Hematopoietic multipotent progenitor cell treated with erythropoietin and hydrocortisone succinate and interleukin-3 and kit ligand, for 4 days (in vitro differentiated cells): ENCODE measurements around the gene HSD11B2.

Experiments
- DNase-seq: peaks from one replicate; pipeline ENCODE4 v3.0.0-alpha.2; 2015

The HSD11B2 gene

DNA sequence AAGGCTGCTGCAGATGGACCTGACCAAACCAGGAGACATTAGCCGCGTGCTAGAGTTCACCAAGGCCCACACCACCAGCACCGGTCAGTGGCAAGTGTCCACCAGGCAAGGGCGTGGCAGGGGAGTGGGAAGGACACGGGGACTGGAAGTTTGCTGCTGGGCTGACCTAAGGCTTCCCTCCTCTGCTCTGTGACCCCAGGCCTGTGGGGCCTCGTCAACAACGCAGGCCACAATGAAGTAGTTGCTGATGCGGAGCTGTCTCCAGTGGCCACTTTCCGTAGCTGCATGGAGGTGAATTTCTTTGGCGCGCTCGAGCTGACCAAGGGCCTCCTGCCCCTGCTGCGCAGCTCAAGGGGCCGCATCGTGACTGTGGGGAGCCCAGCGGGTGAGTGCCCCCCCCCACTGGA is 4.8 kb downstream of the HSD11B2 start:
- DNase-seq = no peak

DNA sequence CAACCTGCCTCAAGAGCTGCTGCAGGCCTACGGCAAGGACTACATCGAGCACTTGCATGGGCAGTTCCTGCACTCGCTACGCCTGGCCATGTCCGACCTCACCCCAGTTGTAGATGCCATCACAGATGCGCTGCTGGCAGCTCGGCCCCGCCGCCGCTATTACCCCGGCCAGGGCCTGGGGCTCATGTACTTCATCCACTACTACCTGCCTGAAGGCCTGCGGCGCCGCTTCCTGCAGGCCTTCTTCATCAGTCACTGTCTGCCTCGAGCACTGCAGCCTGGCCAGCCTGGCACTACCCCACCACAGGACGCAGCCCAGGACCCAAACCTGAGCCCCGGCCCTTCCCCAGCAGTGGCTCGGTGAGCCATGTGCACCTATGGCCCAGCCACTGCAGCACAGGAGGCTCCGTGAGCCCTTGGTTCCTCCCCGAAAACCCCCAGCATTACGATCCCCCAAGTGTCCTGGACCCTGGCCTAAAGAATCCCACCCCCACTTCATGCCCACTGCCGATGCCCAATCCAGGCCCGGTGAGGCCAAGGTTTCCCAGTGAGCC is 5.8 kb downstream of the HSD11B2 start:
- no peak for DNase-seq

DNA sequence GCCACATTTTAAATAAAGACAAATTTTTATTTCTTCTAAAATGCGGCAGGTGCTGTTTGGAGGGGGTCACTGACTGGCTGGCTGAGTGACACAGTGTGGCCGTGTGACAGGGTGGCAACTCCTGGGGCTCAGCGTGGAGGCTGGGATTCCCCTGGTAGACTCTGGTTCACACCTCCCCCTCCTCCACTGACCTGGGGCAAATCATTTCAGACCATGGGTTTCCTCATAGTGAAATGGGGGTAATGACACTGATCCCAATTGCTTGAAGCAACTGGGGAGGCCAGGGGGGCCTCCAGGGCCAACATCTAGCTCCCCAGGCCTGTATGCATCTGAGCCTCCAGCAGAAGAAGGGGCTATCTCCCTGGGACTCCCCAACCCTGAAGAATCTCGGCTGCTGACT is 6.6 kb downstream of the HSD11B2 start:
- no peak for DNase-seq

DNA sequence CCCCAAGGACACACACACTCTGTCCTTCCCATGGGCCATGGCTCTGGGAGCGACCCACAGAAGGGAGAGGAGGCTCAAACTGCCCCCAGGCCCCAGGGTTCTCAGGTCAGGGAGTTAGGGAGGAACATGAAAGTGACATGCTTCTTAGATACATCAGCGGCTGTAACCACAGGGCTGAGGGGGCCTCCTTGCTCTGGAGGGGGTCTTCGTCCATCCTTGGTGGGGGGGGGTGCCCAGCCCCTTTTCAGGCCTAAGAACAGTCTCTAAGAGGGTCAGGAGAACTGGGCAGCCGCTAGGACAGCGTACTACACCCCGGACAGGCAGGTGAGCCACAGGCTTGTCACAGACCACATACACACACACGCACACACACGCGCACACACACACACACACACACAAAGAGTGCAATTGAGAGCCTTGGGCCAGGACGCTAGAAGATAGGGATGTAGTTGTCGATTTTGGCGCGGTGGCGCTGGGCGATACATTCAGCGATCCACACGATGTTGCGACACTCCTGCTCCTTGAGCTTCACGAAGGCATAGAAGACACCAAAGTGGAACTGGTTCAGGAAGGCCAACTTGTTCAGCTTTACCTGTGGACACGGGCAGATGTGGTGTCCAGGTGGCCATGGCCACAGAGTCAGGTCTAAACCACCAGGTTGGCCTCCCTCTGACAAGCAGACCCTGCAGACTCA is 7.3 kb downstream of the HSD11B2 start:
- DNase-seq = no peak

DNA sequence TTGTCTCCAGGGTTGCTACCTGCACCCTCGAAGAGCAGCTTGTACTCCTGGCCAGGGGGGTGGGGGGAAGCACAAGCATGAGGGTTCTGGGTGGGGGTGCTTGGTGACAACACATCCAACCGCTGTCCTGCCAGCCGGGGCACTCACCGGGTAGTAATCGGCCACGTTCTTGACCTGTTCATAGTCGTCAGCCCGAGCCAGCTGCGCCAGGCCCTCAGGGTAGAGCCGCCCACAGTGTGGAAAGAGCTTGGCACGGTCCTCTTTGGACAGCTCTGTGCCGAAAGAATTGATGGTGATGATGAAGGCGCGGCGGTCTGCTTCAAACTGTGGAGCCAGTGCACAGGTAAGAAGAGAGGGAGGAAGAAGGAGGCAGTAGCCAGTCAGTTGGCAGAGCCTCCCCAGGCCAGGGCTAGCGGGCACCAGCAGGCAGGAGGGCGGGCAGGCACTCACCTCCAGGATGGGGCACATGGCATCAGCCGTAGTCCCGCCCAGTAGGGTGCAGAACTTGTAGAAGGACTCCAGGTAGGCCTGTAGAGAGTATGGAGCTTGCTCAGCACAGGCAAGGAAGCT is 8.0 kb downstream of the HSD11B2 start:
- DNase-seq = no peak

DNA sequence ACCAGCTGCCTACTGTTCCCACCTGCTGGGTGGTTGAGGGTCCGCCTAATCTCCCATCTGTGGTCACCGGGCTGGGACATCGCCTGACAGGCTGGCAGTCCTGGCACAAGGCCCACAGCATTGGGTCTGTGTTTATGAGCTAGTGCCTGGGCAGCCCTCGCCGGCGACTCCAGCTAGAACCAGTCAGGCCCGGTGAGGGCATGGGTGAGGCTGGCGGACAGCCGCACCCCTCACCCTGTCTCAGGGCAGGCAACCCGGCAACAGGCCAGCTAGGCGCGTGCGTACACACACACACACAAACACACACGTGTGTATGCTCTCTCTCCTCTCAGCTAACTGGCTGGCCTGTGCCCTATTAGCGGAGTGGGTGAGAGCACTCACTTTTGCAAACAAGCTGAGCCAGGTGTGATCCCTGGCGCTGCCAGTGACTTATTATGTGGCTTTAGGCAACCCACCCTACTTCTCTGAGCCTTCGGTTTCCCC is 10.4 kb downstream of the HSD11B2 start:
- DNase-seq = peak; percentile 92

DNA sequence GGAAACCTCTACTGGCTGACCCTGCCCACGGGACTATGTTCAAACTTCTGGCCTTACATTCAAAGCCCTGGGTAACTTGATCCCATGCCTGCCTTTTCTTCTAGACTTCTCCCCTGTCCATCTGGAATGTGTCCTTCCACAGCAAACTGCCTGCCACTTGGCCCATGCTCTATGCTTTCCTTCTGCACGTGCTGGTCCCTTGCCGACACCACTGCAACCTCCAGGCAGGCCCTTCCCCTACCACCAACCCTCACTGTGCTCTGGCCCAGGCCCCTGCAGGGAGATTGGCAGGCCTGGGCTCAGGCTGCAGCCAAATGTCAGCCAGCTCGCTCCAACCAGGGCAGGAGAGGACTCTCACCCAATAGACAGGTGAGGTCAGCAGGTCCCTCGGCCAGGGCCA is 11.0 kb downstream of the HSD11B2 start:
- no peak for DNase-seq

DNA sequence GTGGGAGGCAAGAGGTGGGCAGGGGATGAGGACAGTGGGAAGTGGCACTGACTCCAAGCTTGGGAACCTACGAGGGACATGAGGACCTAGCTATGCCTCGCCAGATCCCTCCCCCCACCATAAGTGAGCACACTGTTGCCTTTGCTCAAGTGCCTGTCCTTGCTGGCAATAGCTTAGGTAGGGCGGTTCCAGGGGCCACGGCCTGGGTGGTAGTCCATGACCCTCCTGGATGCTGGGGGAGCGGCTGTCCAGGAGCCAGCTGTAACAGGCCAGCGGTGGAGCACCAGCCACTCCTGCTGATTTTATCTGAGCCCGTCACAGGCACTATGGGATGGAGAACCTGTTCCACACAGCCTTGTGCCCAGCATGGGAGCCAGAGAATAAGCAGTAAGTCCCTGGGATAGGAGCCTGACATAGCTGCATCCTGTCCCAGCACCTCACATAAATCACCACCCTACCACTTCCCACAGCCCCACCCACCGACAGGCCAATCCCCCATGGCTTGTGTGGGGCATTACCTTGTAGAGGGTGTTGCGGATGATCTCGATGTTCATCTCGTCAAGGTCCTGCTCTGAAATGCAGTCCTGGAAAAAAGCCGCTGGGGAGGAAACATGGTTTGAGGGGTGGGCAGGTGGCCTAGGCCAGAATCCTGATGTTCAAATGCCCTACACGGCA is 11.8 kb downstream of the HSD11B2 start:
- no peak for DNase-seq

DNA sequence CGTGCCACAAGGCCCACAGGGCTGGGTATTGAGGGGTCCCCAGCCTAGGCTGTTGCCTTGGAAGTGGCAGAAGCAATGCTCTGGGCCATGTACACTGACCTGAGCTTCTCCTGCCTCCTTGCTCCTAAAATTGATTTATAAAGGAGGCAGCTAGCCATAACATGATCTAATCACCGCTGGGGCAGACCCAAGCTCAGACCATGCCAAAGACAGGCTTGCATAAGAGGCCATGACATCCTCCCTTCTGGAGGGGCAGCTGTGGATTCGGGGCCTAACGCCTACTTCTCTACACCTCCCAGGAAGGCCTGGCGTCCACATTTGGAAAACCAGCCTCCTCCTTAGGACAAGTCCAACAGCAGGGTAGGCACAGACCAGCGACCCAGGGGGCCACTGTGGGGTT is 12.3 kb downstream of the HSD11B2 start:
- DNase-seq = no peak

DNA sequence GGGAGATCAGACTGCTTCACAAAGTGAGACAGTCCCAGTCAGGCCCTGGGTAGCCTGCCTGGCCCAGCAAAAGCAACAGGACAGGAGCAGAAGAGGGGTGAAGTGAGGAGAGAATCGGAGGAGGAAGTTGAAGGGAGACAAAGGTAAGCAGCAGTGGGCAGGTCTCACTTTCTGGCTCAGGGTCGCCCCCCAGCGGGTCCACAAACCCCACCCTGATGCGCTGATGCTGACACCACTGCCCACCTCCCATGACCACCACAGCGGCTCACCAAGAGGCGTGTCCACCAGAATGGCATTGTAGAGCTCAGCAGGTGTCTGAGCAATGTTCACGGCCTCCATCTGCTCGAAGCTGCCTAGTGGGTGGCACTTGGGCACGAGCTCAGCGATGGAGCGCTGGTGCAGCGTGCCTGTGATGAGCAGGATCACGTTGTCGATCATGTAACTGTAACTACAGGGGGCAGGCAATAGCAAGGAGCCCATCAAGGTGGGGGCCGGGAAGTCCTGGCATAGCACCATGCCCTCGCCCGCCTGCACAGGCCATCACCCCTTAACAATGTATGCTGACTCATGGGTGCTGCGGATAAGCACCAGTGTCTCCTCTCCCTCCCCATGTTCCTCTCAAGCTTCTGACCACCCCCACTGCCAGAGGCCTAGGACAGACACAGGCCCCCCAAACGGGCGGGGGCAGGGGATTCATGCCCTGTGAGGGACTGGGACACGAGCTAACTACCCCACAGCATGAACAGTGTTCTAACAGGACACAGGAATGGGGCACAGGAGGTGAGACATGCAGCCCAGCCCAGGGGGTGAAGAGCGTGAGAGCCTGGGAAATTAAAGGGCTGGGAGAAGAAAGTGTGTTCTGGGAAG is 13.6 kb downstream of the HSD11B2 start:
- no peak for DNase-seq

DNA sequence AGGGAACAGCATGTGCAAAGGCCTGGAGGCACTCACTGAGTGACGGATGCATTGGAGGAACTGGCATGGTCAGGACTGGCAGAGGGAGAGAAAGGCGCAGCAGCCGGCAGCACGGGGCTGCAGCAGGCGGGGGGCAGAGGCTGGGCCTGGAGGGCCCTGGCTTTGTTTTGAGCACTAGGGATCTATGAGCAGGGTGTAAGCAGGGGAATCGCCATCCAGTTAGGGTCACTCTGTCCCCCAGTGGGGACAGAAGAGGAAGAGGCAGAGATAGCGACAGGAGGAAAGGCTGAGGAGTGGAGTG is 14.2 kb downstream of the HSD11B2 start:
- DNase-seq = no peak

DNA sequence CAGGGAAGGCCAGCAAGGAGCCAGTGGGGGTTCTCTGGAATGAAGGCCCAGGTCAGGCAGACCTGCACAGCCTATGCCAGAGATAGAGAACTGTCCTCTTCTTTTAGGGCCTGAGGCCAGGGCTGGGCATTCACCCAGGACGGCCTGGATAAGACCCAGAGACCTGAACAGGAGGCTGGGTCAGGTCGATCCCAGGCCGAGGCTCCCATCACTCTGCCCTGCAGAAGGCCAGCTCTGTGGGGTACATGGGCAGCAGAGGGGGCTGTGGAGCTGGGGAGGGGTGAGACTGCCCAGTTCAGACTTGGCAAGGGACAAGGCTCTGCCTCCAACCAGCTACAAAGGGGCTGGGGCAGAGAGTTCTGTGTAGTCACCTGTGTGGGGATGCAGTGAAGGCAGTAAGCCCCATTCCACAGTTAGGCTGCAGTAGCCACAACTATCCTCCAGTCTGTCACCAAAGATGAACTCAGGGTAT is 14.6 kb downstream of the HSD11B2 start:
- no peak for DNase-seq

DNA sequence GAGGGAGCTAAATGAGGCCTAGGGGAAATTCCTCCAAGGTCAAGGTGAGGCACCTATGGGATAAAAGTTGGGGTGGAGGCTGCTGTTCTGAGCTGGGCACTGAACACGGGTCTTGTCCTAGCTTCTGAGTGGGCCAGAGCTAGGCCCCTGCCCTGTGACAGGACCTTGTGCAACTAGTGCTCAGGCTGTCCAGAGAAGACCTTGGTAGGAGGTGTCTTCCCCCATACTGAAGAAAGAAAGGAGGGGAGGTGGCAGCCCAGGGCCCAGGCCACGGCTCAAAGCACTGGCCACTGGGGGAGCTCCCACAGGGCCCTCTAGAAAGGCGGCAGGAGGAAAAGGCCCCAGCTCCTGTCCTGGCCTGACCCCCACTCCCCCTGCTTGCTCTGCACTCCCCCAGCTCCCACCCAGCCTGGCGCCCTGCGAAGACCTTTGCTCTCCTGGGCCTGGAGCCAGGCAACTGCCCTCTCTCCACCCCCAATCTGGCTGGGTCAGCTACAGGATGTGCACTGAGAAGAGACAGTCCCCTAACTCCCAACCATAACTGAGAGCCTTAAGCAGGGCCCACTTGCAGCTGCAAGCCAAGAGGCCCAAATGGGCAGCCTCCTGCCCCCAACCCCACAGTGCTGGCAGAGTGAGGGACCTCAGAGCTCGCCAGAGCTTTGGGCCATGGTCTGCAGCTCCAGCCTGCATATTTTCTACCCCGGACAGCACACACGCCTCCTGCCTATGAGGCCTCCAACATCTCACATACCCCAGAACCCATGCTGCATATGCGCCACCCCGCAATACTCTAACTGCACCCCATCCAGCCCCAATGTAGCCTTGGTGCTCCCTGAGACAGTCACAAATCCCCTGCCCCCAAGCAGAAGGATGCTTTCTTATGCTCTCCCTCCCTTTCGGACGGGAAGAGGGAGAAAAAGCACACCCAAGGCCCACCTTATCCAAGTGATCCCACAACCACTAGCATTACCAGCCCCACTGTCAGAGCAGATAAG is 15.3 kb downstream of the HSD11B2 start:
- no peak for DNase-seq

DNA sequence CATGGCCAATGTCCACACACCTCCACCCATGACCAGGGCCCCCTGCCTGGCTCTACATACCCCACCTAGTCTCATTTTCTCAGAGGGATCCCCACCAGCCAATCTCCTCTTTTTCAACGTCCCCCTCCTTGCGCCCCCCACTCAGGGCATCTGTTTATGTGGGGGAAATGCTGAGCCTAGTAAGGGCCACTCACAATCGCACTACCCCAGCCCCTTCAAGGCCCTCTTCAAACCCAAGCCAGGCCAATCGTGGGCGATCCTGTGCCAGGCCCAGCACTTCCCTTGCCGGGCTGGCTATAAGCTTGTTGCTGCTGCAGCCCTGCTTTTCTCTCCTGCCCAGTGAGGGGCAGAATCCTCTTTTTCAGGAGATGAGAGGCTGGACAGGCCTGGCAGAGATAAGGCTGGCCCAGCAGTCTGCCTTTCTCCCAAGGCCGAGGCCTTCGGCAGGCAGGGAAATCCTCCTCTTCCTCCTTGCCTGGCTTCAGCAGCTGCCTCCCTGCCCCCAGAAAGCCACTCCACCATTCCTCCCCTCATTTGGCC is 16.1 kb downstream of the HSD11B2 start:
- no peak for DNase-seq

DNA sequence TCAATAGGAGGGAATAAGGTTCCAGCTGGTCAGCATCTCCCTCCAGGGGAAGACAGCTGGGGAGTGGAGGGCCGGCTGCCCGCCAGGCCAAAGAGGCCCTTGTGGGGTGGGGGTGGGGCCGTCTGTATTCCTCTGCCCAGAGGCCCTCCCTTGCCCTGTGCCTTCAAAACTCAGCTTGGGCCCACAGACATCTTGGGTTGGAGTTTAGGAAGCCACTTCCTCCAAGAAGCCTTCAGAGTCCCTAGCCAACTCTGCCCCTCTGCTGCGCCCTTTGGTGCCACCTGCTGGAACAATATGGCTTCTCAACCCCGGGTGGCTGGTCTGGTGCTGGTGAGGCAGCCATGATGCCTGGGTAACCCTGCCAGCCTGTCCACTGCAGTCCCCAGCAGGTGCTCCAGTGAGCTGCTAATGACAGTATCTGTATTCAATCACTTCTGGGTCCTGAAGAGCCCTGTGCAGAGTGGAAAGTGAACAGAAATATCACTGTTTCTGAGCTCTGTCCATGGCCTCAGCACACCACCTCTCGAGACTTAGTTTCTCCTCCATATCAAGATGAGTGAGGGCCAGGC is 16.7 kb downstream of the HSD11B2 start:
- peak; percentile 87 for DNase-seq

DNA sequence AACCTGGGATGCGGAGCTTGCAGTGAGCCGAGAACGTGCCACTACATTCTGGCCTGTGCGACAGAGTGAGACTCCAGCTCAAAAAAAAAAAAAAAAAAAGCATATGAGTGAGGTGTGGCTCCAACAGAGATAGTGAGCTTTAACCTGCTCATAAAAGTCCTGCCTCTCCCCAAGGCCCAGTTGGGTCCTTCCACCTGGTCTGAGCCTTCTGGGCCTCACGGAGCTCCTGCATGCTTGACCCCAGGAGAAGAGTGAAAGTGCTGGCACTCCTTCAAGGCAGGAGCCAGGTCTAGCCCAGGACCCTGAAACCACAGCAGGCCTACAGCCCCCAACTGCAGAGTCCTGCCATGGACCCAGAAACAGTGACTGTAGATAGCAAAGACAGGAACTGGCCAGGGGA is 17.7 kb downstream of the HSD11B2 start:
- DNase-seq = no peak

DNA sequence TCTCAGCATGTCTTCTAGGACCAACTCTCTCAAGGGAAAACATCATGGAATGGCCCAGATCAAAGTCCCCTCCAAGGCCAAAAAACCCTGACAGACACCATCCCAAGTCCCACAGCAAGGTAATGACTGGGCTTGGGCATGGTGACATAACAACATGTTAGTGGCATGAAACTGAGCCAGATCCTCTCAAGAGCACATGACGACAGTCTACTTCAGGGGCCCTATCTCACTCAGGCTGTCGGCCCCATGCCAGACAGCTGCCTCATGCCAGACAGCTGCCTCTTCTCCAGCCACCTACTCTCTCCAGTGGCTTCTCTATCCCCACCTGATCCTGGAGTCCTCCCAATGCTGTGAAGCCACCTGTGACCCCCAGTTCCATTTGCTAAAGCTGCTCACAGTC is 18.4 kb downstream of the HSD11B2 start:
- DNase-seq = no peak

DNA sequence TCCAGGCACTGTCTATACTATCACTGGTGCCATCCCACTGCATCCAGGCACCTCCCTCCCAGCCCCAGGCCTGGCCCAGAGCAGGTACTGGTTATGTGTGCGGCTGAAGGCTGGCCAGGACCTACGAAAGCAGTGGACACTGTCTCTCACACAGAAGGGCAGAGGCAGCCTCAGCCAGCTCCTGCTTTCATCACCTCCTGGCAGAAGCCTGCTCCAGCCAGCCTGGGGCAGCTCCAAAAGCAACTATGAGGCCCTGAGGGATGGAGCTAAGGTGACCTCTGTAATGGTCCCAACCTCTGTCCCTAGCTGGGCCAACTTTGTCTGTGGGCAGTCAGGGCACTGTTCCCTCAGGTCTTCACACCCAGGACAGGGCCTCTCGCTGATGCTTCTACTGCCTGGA is 18.8 kb downstream of the HSD11B2 start:
- no peak for DNase-seq

DNA sequence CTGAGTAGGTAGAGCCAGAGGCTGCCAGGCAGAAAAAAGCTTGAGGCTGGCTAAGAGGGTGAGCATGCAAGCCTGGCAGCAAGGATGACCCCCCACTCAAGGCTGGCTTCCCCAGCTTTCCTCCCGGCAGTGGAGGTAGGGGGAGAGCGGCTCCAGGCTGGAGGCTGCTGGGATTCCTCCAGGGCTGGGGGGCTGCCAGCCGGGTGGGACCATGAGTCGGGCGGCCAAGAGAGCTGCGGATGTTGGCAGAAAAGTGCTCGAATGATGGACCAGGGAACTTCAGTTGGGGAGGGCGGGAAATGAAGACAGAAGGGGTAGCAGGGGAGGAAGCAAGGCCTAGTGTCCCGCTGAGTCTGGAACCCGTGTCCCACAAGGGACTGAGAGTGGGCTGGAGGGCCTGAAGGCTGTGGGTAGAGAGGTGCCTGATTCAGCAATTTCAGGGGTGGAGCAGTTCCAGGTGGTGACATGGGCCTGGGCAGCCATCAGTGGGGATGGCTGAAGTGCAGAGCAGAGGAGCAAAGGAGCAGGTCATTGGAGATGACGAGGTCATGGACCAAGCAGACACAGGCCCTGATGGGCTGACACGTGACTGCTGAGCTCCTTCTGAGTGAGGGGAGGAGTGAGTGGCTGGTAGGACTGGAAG is 20.3 kb downstream of the HSD11B2 start:
- DNase-seq = no peak

DNA sequence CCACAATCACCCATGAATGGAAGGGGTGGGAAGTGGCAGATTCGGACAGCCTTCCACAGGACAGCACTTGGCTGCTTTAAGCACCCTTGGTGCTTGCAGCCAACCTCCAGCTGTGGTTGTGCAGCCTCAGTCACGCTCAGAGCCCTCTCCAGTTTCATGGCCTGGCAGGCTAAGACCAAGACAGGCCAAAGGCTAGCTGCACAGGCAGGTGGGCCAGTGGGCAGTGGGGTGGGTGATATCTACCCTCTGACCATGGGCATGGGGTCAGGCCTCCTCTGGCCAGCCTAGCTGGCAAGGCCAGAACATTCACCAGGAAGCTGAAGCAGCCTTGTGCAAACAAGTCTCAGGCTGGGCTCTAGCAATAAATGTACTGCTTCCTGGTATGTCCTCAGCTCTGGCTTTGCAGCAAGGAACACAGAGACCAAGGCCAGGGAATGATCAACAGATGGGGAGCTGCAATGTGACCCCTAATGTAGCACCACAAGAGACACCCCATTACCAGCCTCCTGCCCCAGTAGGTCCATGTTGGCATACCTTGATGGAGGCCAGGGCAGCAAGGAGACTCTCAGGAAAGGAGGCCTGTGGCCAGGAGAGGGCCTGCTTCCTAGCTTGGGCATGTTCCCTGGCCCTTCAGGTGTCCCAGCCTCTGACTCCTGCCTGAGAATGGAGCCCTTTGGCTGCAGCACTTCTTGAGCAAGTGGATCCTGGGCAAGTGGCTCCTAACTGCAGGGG is 20.9 kb downstream of the HSD11B2 start:
- DNase-seq = no peak
